ENCODE measurements around the gene SPTBN1. TPM values are rescaled to one million over a fixed set of nuclear protein-coding genes. Genes with fewer than 3 reads are reported as not detected.

Gene SPTBN1
- total RNA-seq, 1 donor from 2014 or later: 983 TPM

DNA sequence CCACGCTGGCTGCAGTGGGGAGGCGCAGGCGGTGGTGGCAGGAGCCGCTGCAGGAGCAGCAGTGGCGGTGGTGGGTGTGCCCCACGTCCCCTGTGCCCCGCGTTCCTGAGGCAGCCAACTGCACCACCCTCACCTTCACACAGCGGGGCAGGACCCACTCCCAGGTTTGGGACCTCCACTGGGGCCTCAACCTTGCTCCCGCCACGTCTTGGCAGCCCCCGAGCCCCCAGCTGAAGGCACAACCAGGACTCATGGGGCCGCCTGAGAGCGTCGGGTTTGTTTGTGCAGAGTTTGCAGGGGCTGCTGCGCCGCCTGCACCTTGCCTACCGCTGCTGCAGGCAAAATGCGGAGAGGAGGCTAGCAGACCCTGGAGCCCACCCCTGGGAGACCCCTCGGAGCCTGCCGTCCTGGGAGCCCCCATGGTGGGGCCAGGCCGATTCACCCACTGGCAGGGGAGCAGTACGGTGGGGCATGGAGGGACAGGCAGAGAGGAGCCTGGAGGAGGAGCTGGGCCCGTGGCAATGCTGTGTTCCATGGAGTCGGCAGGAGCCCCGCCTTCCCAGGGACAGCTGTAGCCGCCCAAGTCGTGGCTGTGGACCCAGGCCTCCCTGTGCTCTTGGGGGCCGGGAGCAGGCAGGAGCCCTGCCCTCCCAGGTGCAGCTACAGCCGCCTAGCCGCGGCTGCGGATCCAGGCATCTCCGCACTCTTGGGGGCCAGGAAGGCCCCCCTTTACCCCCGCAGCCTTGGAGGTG lies 252.6 kb downstream of the SPTBN1 start:
- Mint-ChIP-seq H3K36me3 (ENCODE audit: low read depth, unreplicated experiment) (peaks cover 4% of the 10 kb centered on the region), H3K9me3 (ENCODE audit: unreplicated experiment) (no peaks in the 10 kb centered on the region), H3K27ac (ENCODE audit: unreplicated experiment) (no peak overlapping the region), H3K27me3 (ENCODE audit: unreplicated experiment) (peaks cover 6% of the 10 kb centered on the region), H3K4me3 (ENCODE audit: unreplicated experiment) (no peak overlapping the region), H3K4me1 (ENCODE audit: unreplicated experiment) (no peaks in the 10 kb centered on the region)
- peak; percentile 45 for DNase-seq (ENCODE audit: low spot score)
- TF ChIP-seq, protein P1, sequence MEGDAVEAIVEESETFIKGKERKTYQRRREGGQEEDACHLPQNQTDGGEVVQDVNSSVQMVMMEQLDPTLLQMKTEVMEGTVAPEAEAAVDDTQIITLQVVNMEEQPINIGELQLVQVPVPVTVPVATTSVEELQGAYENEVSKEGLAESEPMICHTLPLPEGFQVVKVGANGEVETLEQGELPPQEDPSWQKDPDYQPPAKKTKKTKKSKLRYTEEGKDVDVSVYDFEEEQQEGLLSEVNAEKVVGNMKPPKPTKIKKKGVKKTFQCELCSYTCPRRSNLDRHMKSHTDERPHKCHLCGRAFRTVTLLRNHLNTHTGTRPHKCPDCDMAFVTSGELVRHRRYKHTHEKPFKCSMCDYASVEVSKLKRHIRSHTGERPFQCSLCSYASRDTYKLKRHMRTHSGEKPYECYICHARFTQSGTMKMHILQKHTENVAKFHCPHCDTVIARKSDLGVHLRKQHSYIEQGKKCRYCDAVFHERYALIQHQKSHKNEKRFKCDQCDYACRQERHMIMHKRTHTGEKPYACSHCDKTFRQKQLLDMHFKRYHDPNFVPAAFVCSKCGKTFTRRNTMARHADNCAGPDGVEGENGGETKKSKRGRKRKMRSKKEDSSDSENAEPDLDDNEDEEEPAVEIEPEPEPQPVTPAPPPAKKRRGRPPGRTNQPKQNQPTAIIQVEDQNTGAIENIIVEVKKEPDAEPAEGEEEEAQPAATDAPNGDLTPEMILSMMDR (IDR thresholded peaks at IDR 0.05; ENCODE audit: unreplicated experiment): no peak

DNA sequence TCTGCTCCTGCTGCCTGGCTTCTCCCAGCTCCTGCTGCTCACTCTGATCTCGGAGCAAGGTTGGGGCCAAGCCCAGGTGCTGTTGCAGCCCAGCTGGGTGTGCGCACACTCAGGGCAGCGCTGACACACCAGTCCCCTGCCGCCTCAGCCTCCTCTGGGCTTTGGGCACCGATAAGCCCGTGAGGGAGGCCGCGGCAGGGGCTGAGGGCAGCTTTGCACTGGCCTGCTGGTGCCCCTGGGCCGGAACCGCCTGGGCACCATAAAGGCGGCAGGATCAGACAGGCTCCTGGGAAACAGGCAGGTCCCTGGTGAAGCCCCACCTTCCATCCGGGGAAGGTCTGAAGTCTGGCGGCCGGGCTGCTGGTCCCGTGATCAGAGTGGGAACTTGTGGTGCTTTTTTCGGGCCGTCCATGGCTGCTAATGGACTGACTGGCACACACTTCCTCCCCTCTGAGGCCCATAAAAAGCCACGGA lies 253.2 kb downstream of the SPTBN1 start:
- H3K9me3 Mint-ChIP-seq (ENCODE audit: unreplicated experiment): no peaks in the 10 kb centered on the region
- TF ChIP-seq, protein P1 (IDR thresholded peaks at IDR 0.05; ENCODE audit: unreplicated experiment): no peak
- no peak overlapping the region for H3K27ac Mint-ChIP-seq (ENCODE audit: unreplicated experiment)
- no peak overlapping the region for H3K4me3 Mint-ChIP-seq (ENCODE audit: unreplicated experiment)
- H3K36me3 Mint-ChIP-seq (ENCODE audit: low read depth, unreplicated experiment): peaks cover 4% of the 10 kb centered on the region
- no peak for DNase-seq (ENCODE audit: low spot score)
- no peaks in the 10 kb centered on the region for H3K4me1 Mint-ChIP-seq (ENCODE audit: unreplicated experiment)
- peaks cover 7% of the 10 kb centered on the region for H3K27me3 Mint-ChIP-seq (ENCODE audit: unreplicated experiment)

DNA sequence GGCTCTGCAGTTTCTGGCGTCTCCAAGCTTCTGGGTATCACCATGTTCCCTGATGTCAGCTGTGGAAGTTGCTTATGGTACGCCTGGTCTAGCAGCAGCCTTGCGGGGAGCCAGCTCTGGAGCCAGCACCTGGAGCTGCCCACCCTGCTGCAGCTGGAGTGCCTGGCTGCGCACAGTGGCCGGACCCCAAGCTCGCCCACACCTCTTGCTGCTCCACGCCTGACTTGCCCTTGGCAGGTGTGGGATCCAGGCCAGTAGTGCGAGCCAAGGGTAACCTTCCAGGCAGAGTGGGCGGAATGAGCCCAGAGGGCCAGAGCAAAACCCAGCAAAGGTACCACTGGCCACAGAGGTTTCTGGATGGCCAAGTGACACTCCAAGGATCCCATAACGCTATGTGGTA lies 254.1 kb downstream of the SPTBN1 start:
- Mint-ChIP-seq H3K27ac (ENCODE audit: unreplicated experiment) (no peak overlapping the region), H3K4me1 (ENCODE audit: unreplicated experiment) (no peaks in the 10 kb centered on the region), H3K9me3 (ENCODE audit: unreplicated experiment) (no peaks in the 10 kb centered on the region), H3K27me3 (ENCODE audit: unreplicated experiment) (peaks cover 7% of the 10 kb centered on the region), H3K4me3 (ENCODE audit: unreplicated experiment) (no peak overlapping the region), H3K36me3 (ENCODE audit: low read depth, unreplicated experiment) (peaks cover 4% of the 10 kb centered on the region)
- DNase-seq (ENCODE audit: low spot score): no peak
- TF ChIP-seq, protein P1 (IDR thresholded peaks at IDR 0.05; ENCODE audit: unreplicated experiment): no peak

DNA sequence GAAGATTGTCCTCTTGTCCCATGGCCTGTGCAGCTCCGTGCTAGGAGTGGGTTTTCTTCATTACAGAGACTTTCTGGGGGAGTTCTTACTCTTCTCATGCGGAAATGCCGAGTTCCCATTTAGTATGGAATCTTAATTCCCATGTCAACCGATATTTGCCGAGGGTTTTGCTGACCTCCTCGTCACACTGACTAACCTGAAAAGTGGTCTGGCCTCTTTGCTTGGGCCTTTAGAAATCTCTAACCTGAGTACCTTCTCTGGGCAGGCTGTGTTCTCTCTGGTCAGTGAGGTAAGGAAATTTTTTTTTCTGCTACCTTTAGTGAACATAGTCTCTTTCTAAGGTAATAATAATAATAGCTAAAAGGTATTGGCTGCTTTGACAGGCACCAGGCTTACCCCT lies 256.4 kb downstream of the SPTBN1 start:
- H3K27ac Mint-ChIP-seq (ENCODE audit: unreplicated experiment): no peak overlapping the region
- H3K4me3 Mint-ChIP-seq (ENCODE audit: unreplicated experiment): no peak overlapping the region
- DNase-seq (ENCODE audit: low spot score): no peak
- peaks cover 4% of the 10 kb centered on the region for H3K36me3 Mint-ChIP-seq (ENCODE audit: low read depth, unreplicated experiment)
- TF ChIP-seq, protein P1 (IDR thresholded peaks at IDR 0.05; ENCODE audit: unreplicated experiment): no peak
- H3K27me3 Mint-ChIP-seq (ENCODE audit: unreplicated experiment): peaks cover 7% of the 10 kb centered on the region
- no peaks in the 10 kb centered on the region for H3K4me1 Mint-ChIP-seq (ENCODE audit: unreplicated experiment)
- H3K9me3 Mint-ChIP-seq (ENCODE audit: unreplicated experiment): no peaks in the 10 kb centered on the region

DNA sequence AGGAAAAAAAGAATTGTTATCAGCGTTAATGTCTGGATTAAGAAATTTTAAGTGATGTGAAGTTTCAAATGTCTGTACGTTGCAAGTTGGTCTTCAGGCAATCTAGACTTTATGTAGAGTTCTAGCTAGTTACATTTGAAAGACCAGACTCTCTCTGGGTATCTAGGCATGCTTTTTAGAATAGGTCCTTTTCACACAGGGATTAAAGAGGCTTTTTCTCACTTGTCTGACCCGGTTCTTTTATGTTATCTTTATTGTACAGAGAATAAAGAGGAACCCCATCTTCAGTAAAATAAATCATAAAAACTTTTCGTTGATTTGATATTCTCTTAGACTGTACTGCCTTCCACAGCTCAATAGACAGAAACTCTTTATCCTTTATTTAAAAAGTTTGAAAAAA lies 258.9 kb downstream of the SPTBN1 start:
- H3K4me1 Mint-ChIP-seq (ENCODE audit: unreplicated experiment): no peaks in the 10 kb centered on the region
- H3K27me3 Mint-ChIP-seq (ENCODE audit: unreplicated experiment): peaks cover 5% of the 10 kb centered on the region
- no peaks in the 10 kb centered on the region for H3K9me3 Mint-ChIP-seq (ENCODE audit: unreplicated experiment)
- no peak overlapping the region for H3K27ac Mint-ChIP-seq (ENCODE audit: unreplicated experiment)
- peaks cover 4% of the 10 kb centered on the region for H3K36me3 Mint-ChIP-seq (ENCODE audit: low read depth, unreplicated experiment)
- H3K4me3 Mint-ChIP-seq (ENCODE audit: unreplicated experiment): no peak overlapping the region
- DNase-seq (ENCODE audit: low spot score): no peak
- TF ChIP-seq, protein P1 (IDR thresholded peaks at IDR 0.05; ENCODE audit: unreplicated experiment): no peak

Data from endothelial cell (in vitro differentiated cells).